Ishikawa (cell line): ENCODE results near the gene FIGNL1.

Source experiments
- CREB1 ChIP-seq: IDR thresholded peaks from 2 replicates; pipeline ENCODE4 v1.6.1; 2012; ENCODE audit warnings: low read depth
- RAD21 ChIP-seq: IDR thresholded peaks from 2 replicates; pipeline ENCODE4 v1.6.1; 2012; ENCODE audit warnings: low read depth
- TF ChIP-seq, protein P1 (sequence below): IDR thresholded peaks from 2 replicates; pipeline ENCODE4 v1.6.1; 2012; ENCODE audit warnings: low read depth, mild to moderate bottlenecking

DNA sequence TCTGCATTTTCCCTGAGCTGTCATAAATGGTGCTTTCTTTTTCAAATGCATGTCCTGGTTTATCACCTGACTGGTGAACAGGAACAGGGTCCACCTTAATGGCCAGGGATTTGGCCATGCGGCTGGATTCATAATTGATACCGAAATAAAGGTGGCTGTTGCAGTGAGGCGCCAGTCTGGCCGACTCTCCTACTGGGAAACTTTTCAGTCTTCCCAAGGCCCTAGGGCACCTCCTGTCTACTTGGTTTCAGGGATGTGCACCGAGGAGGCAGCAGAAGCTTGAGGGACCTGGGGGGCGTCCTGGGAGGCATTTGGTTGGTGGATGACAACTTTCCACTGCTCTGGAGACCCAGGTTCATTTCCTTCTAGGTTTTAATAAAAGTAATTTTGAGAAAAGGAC, 46.4 kb upstream of the FIGNL1 start:
- TF ChIP-seq, protein P1, sequence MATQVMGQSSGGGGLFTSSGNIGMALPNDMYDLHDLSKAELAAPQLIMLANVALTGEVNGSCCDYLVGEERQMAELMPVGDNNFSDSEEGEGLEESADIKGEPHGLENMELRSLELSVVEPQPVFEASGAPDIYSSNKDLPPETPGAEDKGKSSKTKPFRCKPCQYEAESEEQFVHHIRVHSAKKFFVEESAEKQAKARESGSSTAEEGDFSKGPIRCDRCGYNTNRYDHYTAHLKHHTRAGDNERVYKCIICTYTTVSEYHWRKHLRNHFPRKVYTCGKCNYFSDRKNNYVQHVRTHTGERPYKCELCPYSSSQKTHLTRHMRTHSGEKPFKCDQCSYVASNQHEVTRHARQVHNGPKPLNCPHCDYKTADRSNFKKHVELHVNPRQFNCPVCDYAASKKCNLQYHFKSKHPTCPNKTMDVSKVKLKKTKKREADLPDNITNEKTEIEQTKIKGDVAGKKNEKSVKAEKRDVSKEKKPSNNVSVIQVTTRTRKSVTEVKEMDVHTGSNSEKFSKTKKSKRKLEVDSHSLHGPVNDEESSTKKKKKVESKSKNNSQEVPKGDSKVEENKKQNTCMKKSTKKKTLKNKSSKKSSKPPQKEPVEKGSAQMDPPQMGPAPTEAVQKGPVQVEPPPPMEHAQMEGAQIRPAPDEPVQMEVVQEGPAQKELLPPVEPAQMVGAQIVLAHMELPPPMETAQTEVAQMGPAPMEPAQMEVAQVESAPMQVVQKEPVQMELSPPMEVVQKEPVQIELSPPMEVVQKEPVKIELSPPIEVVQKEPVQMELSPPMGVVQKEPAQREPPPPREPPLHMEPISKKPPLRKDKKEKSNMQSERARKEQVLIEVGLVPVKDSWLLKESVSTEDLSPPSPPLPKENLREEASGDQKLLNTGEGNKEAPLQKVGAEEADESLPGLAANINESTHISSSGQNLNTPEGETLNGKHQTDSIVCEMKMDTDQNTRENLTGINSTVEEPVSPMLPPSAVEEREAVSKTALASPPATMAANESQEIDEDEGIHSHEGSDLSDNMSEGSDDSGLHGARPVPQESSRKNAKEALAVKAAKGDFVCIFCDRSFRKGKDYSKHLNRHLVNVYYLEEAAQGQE = no peak
- TF ChIP-seq CREB1 (no peak), RAD21 (no peak)
